GM21528 (cell line): Measurements from ENCODE around the gene MYH15.

Experiments used
- ATAC-seq: cut with Tn5 transposase; IDR thresholded peaks from one replicate; pipeline ENCODE4 v1.9.1; 2021; ENCODE audit warnings: mild to moderate bottlenecking, moderate library complexity; ENCODE audit not compliant: unreplicated experiment, low FRiP score

The MYH15 gene

DNA sequence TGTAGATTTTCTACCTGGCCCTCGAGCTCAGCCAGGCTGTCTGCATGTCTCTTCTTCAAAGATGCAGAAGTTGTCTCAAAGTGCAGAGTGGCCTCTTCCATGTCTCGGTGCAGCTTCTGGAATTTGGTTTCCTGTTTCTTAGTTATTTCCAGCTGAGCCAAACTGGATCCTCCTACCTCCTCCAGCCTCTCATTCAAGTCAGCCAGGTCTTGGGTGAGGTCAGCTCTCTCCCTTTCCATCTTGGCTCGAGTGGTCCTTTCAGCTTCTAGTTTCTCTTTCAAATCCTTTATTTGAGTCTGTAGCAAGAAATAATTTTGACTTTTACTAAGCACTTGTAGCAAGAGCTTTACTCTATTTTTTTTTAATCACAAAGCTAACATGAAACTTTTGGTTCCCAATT, 81.8 kb downstream of the MYH15 start:
- no peak for ATAC-seq

- no peak for ATAC-seq
Observed at GRCh38 chr3:108420926-108421325, 89.5 kb downstream of the MYH15 start.

GRCh38 chr3:108416111-108416869, 94.1 kb downstream of the MYH15 start:
- ATAC-seq = no peak

DNA sequence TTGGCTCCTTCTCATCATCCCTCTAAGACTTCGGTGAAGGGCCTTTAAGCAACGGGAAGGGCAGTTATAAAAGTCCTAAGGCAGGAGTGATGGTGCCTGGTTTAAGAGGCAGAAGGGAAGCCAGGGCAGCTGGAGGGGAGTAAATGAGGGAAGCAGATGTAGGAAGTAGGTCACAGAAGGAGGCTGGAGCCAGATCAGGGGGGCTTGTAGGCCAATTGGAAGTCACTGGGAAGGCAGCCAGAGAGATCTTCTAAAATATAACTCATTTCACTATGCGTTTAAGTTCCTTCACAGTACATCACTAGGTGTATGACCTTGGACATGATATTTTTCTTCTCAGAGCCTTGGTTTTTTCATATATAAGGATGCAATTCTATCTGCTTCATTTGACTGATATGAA, 94.7 kb downstream of the MYH15 start:
- no peak for ATAC-seq

DNA sequence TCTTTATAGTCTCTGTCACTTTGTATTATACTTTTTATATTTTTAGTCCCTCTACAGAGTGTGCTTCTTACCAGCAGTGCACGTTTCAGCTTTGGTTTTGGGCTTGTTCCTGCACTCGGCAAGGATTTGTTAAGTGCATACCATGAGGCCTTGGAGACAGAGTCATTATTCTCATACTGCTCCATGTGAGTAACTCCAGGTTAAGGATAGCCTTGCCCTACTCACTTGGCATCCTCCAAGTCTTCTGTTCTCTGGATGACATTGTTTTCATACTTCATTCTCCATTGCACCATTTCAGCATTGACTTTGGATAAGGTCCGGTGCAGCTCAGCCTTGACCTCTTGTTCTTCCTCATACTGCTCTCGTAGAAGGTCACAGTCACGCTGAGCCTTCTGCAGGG, 96.4 kb downstream of the MYH15 start:
- no peak for ATAC-seq

GRCh38 chr3:108412121-108412750, 98.2 kb downstream of the MYH15 start:
- no peak for ATAC-seq

GRCh38 chr3:108410531-108410984, 99.8 kb downstream of the MYH15 start:
- no peak for ATAC-seq

DNA sequence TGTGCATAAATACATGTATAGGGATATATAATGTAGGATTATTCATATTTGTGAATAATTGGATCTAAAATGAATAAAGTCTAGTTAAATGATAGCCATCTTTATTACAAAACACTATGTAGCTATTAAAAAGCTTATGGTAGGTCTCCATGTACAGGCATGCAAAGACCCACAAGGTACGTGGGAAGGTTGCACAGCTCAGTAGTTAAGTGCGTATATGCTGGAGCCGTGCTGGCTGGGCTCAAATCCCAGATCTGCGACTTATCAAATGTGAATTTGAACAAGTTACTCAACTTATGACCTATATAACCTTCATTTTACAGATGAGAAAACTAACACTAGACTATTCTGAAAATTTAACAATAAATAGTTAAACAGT, 100.6 kb downstream of the MYH15 start:
- ATAC-seq = no peak

GRCh38 chr3:108408883-108409799, 101.3 kb downstream of the MYH15 start:
- ATAC-seq = no peak

GRCh38 chr3:108407886-108408285, 102.5 kb downstream of the MYH15 start:
- ATAC-seq = no peak

GRCh38 chr3:108406661-108407206, 103.7 kb downstream of the MYH15 start:
- peak; percentile 82 for ATAC-seq

GRCh38 chr3:108406063-108406660, 104.2 kb downstream of the MYH15 start:
- ATAC-seq = no peak

DNA sequence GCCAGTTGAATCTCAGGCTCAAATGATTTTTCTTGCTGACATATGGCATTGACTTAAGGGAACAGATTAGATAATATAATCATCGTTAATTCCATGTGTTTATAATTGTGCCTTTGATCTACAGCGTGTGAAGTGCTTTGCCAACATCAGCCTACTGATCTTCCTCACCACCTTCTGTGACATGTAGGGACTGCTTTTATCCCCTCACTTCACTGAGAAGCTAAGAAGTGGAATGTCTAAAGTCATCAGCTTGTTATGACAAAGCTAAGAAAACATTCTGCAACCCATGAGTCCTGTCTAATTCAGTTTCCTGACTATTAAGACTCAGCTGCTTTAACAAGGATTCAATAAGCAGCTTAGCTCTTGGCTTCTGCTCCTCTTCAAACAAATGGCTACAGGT, 106.0 kb downstream of the MYH15 start:
- ATAC-seq = no peak

- ATAC-seq = no peak
Observed at GRCh38 chr3:108403686-108404345, 106.6 kb downstream of the MYH15 start.

DNA sequence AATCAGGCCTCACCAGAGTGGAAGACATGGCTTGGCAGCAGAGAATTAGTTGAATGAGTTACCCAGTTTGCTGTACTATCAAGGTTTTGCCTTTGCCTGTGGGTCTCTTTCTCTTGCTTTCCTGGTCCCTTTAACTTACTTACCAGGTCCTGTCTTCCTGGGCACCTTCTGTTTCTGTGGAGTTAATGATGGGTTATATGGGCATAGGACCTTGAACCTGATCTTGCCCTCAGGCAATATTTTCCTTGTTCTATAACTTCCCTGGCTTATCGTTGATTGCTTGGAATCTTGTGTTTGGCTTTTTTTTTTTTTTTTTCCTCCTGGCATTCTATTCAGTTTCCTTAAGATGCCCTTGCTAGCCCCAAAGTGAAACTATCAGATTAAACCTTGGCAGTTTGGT, 107.2 kb downstream of the MYH15 start:
- ATAC-seq = no peak

DNA sequence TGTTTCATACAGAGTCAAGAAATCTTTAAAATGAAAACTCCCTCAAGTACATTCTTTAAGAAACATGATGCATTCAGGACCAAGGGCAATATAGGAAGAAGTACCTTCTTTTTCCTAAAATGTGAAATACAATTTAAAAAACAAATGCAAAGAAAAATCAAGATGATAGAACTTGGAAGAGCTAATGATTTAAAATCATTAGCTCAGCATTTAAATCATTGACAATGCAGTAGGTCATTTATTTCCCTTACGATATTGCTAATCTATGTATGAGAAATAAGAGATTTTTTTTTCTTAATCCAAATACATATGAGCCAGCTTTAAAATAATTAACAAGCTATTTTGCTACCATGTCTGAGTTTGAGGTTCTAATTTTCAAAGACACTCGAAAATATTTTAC, 108.6 kb downstream of the MYH15 start:
- ATAC-seq = no peak

DNA sequence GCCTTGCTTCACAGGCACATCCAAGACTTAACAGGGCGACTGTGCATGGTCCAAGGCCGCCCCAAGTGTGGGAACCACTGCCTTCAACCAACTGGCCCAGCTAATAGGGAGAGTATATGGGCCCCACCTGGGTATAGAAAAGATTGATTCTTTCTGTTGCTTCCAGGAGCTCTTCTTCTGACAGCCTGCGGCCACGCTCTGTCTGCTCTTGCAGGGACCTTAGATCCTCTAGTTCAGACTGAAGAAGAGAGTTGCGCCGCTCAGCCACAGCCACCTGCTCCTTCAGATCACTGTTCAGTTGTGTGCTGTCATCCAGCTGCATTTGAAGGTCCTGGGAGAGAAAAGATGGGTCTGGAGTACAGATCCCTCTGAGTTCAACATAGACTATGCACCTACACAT, 111.9 kb downstream of the MYH15 start:
- ATAC-seq = no peak

GRCh38 chr3:108396336-108396735, 114.1 kb downstream of the MYH15 start:
- no peak for ATAC-seq

DNA sequence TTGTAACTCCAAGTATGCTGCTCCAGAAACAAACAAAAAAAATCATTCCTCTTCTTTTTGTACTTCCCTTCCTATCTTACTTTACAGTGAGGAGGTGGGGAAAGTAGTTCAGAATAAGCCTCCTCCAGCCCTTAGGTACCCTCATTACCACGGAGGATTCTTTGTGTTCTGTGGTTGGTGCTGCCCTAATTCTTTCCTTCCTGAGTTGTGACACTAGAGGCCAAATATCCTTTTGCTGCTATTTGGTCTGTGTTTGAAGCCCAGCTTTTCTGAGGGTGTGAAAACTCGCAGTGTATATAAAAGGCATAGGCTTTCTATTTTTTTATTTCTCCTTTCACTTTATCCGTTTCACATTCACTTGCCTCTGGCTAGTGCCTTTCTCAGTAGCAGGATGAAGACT, 115.8 kb downstream of the MYH15 start:
- no peak for ATAC-seq

GRCh38 chr3:108394016-108394415, 116.4 kb downstream of the MYH15 start:
- ATAC-seq = no peak
